ENCODE measurements around the gene RMI1. TPM values are rescaled to one million over a fixed set of nuclear protein-coding genes. Genes with fewer than 3 reads are reported as not detected.

RMI1 gene
- total RNA-seq (2022), result 10.2 and 10.8 TPM in 2 replicates
- percentile 74 among the genes with signal in this experiment for Bru-seq, nascent RNA
- percentile 85 among the genes with signal in this experiment for BruChase-seq, experiment 1, labeled RNA remaining after a 2-hour chase
- BruChase-seq, experiment 2, labeled RNA remaining after a 6-hour chase, result percentile 67 among the genes with signal in this experiment
- long read RNA-seq, partial matches to known transcripts, result 0 of 5 reads
- long read RNA-seq, other reads (novel, unspliced or antisense), result 1 of 5 reads

GRCh38 chr9:83980395-83981125 is at the start of gene RMI1:
TSS of gene RMI1 (plus strand) at chr9:83980805. CDS start at chr9:84000987, 20,182 bp downstream.
- CTCF ChIA-PET, result interaction anchor here (1.3 kb wide), 1 partner anchor 280 kb away, joined by 3 read pairs; no protein-coding TSS in a partner anchor

DNA sequence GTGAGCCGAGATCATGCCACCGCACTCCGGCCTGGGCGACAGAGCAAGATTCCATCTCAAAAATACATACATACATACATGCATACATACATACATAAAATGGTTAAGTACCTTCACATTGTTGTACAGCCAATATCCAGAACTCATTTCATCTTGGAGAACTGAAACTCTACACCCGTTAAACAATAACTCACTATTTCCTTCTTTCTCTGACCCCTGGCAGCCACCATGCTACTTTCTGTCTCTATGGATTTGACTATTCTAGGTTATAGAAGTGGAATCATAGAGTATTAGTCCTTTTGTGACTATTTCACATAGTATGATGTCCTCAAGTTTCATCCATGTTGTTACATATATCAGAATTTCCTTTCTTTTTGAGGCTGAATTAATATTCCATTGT is 49.7 kb upstream of the RMI1 start:
- H3K9me3 ChIP-seq, result no peaks in the 10 kb centered on the region
- intact Hi-C loops (cut with micrococcal nuclease; ENCODE audit: unreplicated experiment), result no loop called here
- POLR2A ChIA-PET, result no interaction called here
- no peaks in the 10 kb centered on the region for H3K4me1 ChIP-seq
- Mint-ChIP-seq H3K9me3 (ENCODE audit: unreplicated experiment) (no peaks in the 10 kb centered on the region), H3K4me1 (ENCODE audit: low read depth, unreplicated experiment) (no peaks in the 10 kb centered on the region), H3K27me3 (ENCODE audit: insufficient read depth, unreplicated experiment) (no peaks in the 10 kb centered on the region), H3K4me3 (ENCODE audit: unreplicated experiment) (no peak overlapping the region), H3K36me3 (ENCODE audit: insufficient read depth, unreplicated experiment) (no peaks in the 10 kb centered on the region), H3K27ac (ENCODE audit: unreplicated experiment) (no peak overlapping the region)
- CTCF ChIA-PET, result no interaction called here
- no peaks in the 10 kb centered on the region for H3K36me3 ChIP-seq (ENCODE audit: control insufficient read depth, insufficient read depth, low read length)
- TF ChIP-seq, protein P1, sequence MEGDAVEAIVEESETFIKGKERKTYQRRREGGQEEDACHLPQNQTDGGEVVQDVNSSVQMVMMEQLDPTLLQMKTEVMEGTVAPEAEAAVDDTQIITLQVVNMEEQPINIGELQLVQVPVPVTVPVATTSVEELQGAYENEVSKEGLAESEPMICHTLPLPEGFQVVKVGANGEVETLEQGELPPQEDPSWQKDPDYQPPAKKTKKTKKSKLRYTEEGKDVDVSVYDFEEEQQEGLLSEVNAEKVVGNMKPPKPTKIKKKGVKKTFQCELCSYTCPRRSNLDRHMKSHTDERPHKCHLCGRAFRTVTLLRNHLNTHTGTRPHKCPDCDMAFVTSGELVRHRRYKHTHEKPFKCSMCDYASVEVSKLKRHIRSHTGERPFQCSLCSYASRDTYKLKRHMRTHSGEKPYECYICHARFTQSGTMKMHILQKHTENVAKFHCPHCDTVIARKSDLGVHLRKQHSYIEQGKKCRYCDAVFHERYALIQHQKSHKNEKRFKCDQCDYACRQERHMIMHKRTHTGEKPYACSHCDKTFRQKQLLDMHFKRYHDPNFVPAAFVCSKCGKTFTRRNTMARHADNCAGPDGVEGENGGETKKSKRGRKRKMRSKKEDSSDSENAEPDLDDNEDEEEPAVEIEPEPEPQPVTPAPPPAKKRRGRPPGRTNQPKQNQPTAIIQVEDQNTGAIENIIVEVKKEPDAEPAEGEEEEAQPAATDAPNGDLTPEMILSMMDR (IDR thresholded peaks at IDR 0.05; ENCODE audit: insufficient read depth in 1 of 2, low read depth in 1 of 2, low read length in 1 of 2, severe bottlenecking in 1 of 2, unreplicated experiment in 1 of 2), result no peak
- no peak overlapping the region for H3K4me3 ChIP-seq (ENCODE audit: low read depth, low read length)
- no peaks in the 10 kb centered on the region for H3K27me3 ChIP-seq (replicated peaks; ENCODE audit: control insufficient read depth, insufficient read depth, low read length)
- no TSS peak for BruUV-seq (replicated peaks)
- no peak for DNase-seq

More at GRCh38 chr9:83980395-83981125, at the start of gene RMI1:
- peaks cover 3% of the 10 kb centered on the region for H3K4me1 Mint-ChIP-seq (ENCODE audit: low read depth, unreplicated experiment)
- H3K27ac Mint-ChIP-seq (ENCODE audit: unreplicated experiment), result peak within 1 kb of the TSS; percentile 100
- Histone ChIP-seq H3K4me3 (ENCODE audit: low read depth, low read length) (peak within 1 kb of the TSS; percentile 86), H3K27me3 (replicated peaks; ENCODE audit: control insufficient read depth, insufficient read depth, low read length) (no peaks in the 10 kb centered on the region), H3K9me3 (no peaks in the 10 kb centered on the region), H3K4me1 (peaks cover 16% of the 10 kb centered on the region; the same call in 1 of the 2 replicates), H3K36me3 (ENCODE audit: control insufficient read depth, insufficient read depth, low read length) (no peaks in the 10 kb centered on the region)
- H3K9me3 Mint-ChIP-seq (ENCODE audit: unreplicated experiment), result no peaks in the 10 kb centered on the region
- POLR2A ChIA-PET, result interaction anchor here (0.6 to 1.1 kb wide), 3 partner anchors 15 to 1133 kb away, joined by 3 to 4 read pairs (median 3); a partner anchor contains a TSS
- TF ChIP-seq, protein P1 (IDR thresholded peaks at IDR 0.05; ENCODE audit: insufficient read depth in 1 of 2, low read depth in 1 of 2, low read length in 1 of 2, severe bottlenecking in 1 of 2, unreplicated experiment in 1 of 2), result no peak
- H3K4me3 Mint-ChIP-seq (ENCODE audit: unreplicated experiment), result peak within 1 kb of the TSS; percentile 95
- no peaks in the 10 kb centered on the region for H3K27me3 Mint-ChIP-seq (ENCODE audit: insufficient read depth, unreplicated experiment)
- peak; percentile 94 to 96 for DNase-seq
- intact Hi-C loops (cut with micrococcal nuclease; ENCODE audit: unreplicated experiment), result loop anchor here (1.0 to 2.0 kb wide), 2 partner anchors 24 to 60 kb away; partner anchors contain the start of gene KIF27
- BruUV-seq (replicated peaks), result no TSS peak
- H3K36me3 Mint-ChIP-seq (ENCODE audit: insufficient read depth, unreplicated experiment), result peaks cover 50% of the 10 kb centered on the region

DNA sequence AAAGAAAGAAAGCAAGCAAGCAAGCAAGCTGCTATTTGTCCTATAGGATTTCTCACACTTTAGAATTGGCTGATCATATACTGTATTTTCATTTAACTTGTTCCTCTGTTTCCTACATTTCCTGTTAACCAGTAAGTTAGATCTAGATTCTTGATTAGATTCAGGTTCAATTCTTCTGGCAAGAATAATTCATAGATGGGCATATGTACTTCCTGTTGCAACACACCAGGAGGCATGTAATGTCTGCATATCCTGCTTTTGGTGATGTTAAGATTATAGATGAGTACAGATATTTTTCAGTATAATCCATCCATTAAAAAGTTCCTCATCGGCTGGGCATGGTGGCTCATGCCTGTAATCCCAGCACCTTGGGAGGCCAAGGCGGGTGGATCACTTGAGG is 48.6 kb upstream of the RMI1 start:
- no peaks in the 10 kb centered on the region for H3K36me3 ChIP-seq (ENCODE audit: control insufficient read depth, insufficient read depth, low read length)
- no TSS peak for BruUV-seq (replicated peaks)
- Mint-ChIP-seq H3K27ac (ENCODE audit: unreplicated experiment) (no peak overlapping the region), H3K36me3 (ENCODE audit: insufficient read depth, unreplicated experiment) (no peaks in the 10 kb centered on the region), H3K4me3 (ENCODE audit: unreplicated experiment) (no peak overlapping the region), H3K4me1 (ENCODE audit: low read depth, unreplicated experiment) (no peaks in the 10 kb centered on the region), H3K27me3 (ENCODE audit: insufficient read depth, unreplicated experiment) (no peaks in the 10 kb centered on the region), H3K9me3 (ENCODE audit: unreplicated experiment) (no peaks in the 10 kb centered on the region)
- H3K4me1 ChIP-seq, result no peaks in the 10 kb centered on the region
- H3K27me3 ChIP-seq (replicated peaks; ENCODE audit: control insufficient read depth, insufficient read depth, low read length), result no peaks in the 10 kb centered on the region
- no peaks in the 10 kb centered on the region for H3K9me3 ChIP-seq
- ChIA-PET POLR2A (no interaction called here), CTCF (no interaction called here)
- no peak overlapping the region for H3K4me3 ChIP-seq (ENCODE audit: low read depth, low read length)
- DNase-seq, result no peak
- intact Hi-C loops (cut with micrococcal nuclease; ENCODE audit: unreplicated experiment), result no loop called here
- TF ChIP-seq, protein P1 (IDR thresholded peaks at IDR 0.05; ENCODE audit: insufficient read depth in 1 of 2, low read depth in 1 of 2, low read length in 1 of 2, severe bottlenecking in 1 of 2, unreplicated experiment in 1 of 2), result no peak
